ENCODE data around the gene MAPT.

GRCh38 chr17:45993962-45994627 is 99.7 kb downstream of the MAPT start:
- TF ChIP-seq NR1H2 (CRISPR knock-in tag; IDR thresholded peaks at IDR 0.05; ENCODE audit: borderline replicate concordance, low read depth) (no peak), TOE1 (CRISPR knock-in tag; IDR thresholded peaks at IDR 0.05) (no peak), ZMYM3 (CRISPR knock-in tag; IDR thresholded peaks at IDR 0.05) (no peak), KIAA2018 (CRISPR knock-in tag; IDR thresholded peaks at IDR 0.05; ENCODE audit: borderline replicate concordance) (no peak), IRF2 (CRISPR knock-in tag; IDR thresholded peaks at IDR 0.05) (no peak), CTCF (CRISPR knock-in tag; IDR thresholded peaks at IDR 0.05) (no peak), UBTF (CRISPR knock-in tag; IDR thresholded peaks at IDR 0.05) (no peak), AKNA (CRISPR knock-in tag; IDR thresholded peaks at IDR 0.05; ENCODE audit: borderline replicate concordance) (no peak), TCF7 (IDR thresholded peaks at IDR 0.05; ENCODE audit: low read depth) (no peak), ZSCAN29 (CRISPR knock-in tag; conservative IDR thresholded peaks at IDR 0.05) (no peak), ZNF672 (CRISPR knock-in tag; IDR thresholded peaks at IDR 0.05) (no peak), TAF1 (CRISPR knock-in tag; IDR thresholded peaks at IDR 0.05) (no peak)

Data from HepG2 (cell line).